Liver (tissue), 9 donors: ENCODE measurements around the gene SPAG9. TPM values are rescaled to one million over a fixed set of nuclear protein-coding genes. Genes with fewer than 3 reads are reported as not detected.

Experiments used
- DNase-seq: peaks from one replicate; pipeline ENCODE4 v3.0.0-alpha.2; 2017; ENCODE audit warnings: low spot score
- H3K27ac ChIP-seq, 2 donors: one replicate each; pipeline ENCODE4 v1.7.0; 2013; ENCODE audit warnings: inconsistent platforms in 2 of 2, low read length in 2 of 2, control low read depth in 1 of 2, low read depth in 1 of 2, mild to moderate bottlenecking in 1 of 2
- H3K27me3 ChIP-seq, 4 donors: one replicate each; pipeline versions ENCODE4 v1.6.1 to v1.7.0; 2013; ENCODE audit warnings: low read length in 3 of 4, inconsistent platforms in 1 of 4, mild to moderate bottlenecking in 1 of 4, moderate library complexity in 1 of 4; ENCODE audit not compliant: control insufficient read depth in 4 of 4, insufficient read depth in 4 of 4
- H3K36me3 ChIP-seq, 4 donors: one replicate each; pipeline versions ENCODE4 v1.6.1 to v1.7.0; 2013; ENCODE audit warnings: low read length in 3 of 4, mild to moderate bottlenecking in 3 of 4, low read depth in 1 of 4, moderate library complexity in 1 of 4; ENCODE audit not compliant: control insufficient read depth in 4 of 4, insufficient read depth in 3 of 4
- H3K4me1 ChIP-seq, 4 donors: one replicate each; pipeline versions ENCODE4 v1.6.1 to v1.7.0; 2013; ENCODE audit warnings: low read length in 3 of 4, mild to moderate bottlenecking in 3 of 4, moderate library complexity in 1 of 4; ENCODE audit not compliant: control insufficient read depth in 4 of 4, insufficient read depth in 4 of 4
- H3K4me3 ChIP-seq, 3 donors: one replicate each; pipeline versions ENCODE4 v1.6.1 to v1.7.0; 2013; ENCODE audit warnings: low read length in 3 of 3, control low read depth in 1 of 3, low read depth in 1 of 3, mild to moderate bottlenecking in 1 of 3
- H3K9ac ChIP-seq, 2 donors: one replicate each; pipeline ENCODE4 v1.7.0; 2013; ENCODE audit warnings: low read length in 2 of 2, mild to moderate bottlenecking in 2 of 2, moderate library complexity in 2 of 2, control low read depth in 1 of 2, low read depth in 1 of 2
- H3K9me3 ChIP-seq, 4 donors: one replicate each; pipeline versions ENCODE4 v1.6.1 to v1.7.0; 2013; ENCODE audit warnings: low read length in 3 of 4; ENCODE audit not compliant: control insufficient read depth in 4 of 4
- ATF3 ChIP-seq: IDR thresholded peaks from 2 replicates; pipeline ENCODE4 v1.6.1; 2016; ENCODE audit warnings: antibody characterized with exemption
- CTCF ChIP-seq: fragments of 150-350 bp; IDR thresholded peaks from 2 replicates; pipeline ENCODE4 v1.5.1; 2017; ENCODE audit warnings: improper control_type of control experiment, low read depth, low read length; ENCODE audit not compliant: missing input control
- EGR1 ChIP-seq, 2 donors: IDR thresholded peaks; 2 replicates each; pipeline ENCODE4 v1.6.1; 2016 to 2018; ENCODE audit warnings: antibody characterized with exemption in 2 of 2, low read depth in 2 of 2
- GABPA ChIP-seq, 2 donors: IDR thresholded peaks in 1 of 2; conservative IDR thresholded peaks in 1 of 2; 2 replicates each; pipeline ENCODE4 v1.6.1; 2016; ENCODE audit warnings: antibody characterized with exemption in 2 of 2, mild to moderate bottlenecking in 1 of 2, moderate library complexity in 1 of 2
- HNF4A ChIP-seq, 2 donors: conservative IDR thresholded peaks; 2 replicates each; pipeline ENCODE4 v1.6.1; 2016; ENCODE audit warnings: antibody characterized with exemption in 2 of 2, mild to moderate bottlenecking in 2 of 2
- HNF4G ChIP-seq: IDR thresholded peaks from 2 replicates; pipeline ENCODE4 v1.6.1; 2016; ENCODE audit warnings: antibody characterized with exemption
- JUND ChIP-seq, 2 donors: IDR thresholded peaks; 2 replicates each; pipeline ENCODE4 v1.6.1; 2016; ENCODE audit warnings: antibody characterized with exemption in 2 of 2
- MAX ChIP-seq: IDR thresholded peaks from 2 replicates; pipeline ENCODE4 v1.6.1; 2016; ENCODE audit warnings: antibody characterized with exemption
- RAD21 ChIP-seq, 2 donors: IDR thresholded peaks; 2 replicates each; pipeline ENCODE4 v1.6.1; 2016; ENCODE audit warnings: antibody characterized with exemption in 2 of 2, mild to moderate bottlenecking in 2 of 2
- RXRA ChIP-seq, 2 donors: IDR thresholded peaks; 2 replicates each; pipeline ENCODE4 v1.6.1; 2017 to 2018; ENCODE audit warnings: antibody characterized with exemption in 2 of 2, mild to moderate bottlenecking in 1 of 2
- TAF1 ChIP-seq: conservative IDR thresholded peaks from 2 replicates; pipeline ENCODE4 v1.6.1; 2016; ENCODE audit warnings: antibody characterized with exemption, mild to moderate bottlenecking
- YY1 ChIP-seq: IDR thresholded peaks from 2 replicates; pipeline ENCODE4 v1.6.1; 2016; ENCODE audit warnings: antibody characterized with exemption, mild to moderate bottlenecking
- ZBTB33 ChIP-seq: IDR thresholded peaks from 2 replicates; pipeline ENCODE4 v1.6.1; 2016; ENCODE audit warnings: antibody characterized with exemption
- WGBS: extraction: QIAGEN DNeasy Blood & Tissue Kit; methylation state at CpG from one replicate; pipeline ENCODE4 v1.1.7; 2013; 5-methylcytosine and 5-hydroxymethylcytosine counted together
- polyA plus RNA-seq, 2 donors: library from polyadenylated mRNA; stranded (reverse) in 1 of 2; unstranded in 1 of 2; fragments of 200-250 nt in 1 of 2; fragments of >200 nt in 1 of 2; fragmentation: Nextera tagmentation in 1 of 2; extraction: Ambion mirVana in 1 of 2; gene quantifications; one replicate each; pipeline versions ENCODE4 v1.2.1 to v1.2.3, GENCODE V29; 2013 to 2015
- total RNA-seq, 2 donors: library from RNA; depleted of rRNA; stranded (reverse); fragments of >200 nt; gene quantifications; one replicate each; pipeline ENCODE4 v1.2.3, GENCODE V29; 2014
- donor health status: healthy.
- donor health status: healthy.
- donor health status: healthy.
- donor health status: healthy.
- donor health status: healthy.

The SPAG9 gene
- total and polyA plus RNA-seq, 4 donors: 12.0 to 94.0 (median 18.4) TPM

- Histone ChIP-seq H3K4me3 (peak overlapping the region; percentile 15 to 54 (median 35)), H3K27me3 (no peaks in the 10 kb centered on the region), H3K4me1 (peaks cover 0 to 18% (median 10%) of the 10 kb centered on the region in 4 donors), H3K9me3 (no peaks in the 10 kb centered on the region), H3K9ac (peak overlapping the region; percentile 85 to 99), H3K27ac (peak overlapping the region; percentile 92 to 94), H3K36me3 (peaks cover 0 to 8% (median 4%) of the 10 kb centered on the region in 4 donors)
- no peak for DNase-seq
- no peak for TF ChIP-seq EGR1 (IDR thresholded peaks at IDR 0.05; ENCODE audit: low read depth in 2 of 2)
- TF ChIP-seq RAD21 (IDR thresholded peaks at IDR 0.05): no peak
- TF ChIP-seq ZBTB33: no peak
- no peak for TF ChIP-seq HNF4A (conservative IDR thresholded peaks at IDR 0.05)
- no peak for TF ChIP-seq JUND (IDR thresholded peaks at IDR 0.05)
- TF ChIP-seq HNF4G: no peak
- TF ChIP-seq CTCF: no peak
- no peak for TF ChIP-seq MAX
- TF ChIP-seq GABPA (IDR thresholded peaks at IDR 0.05 in 1 of 2, conservative IDR thresholded peaks at IDR 0.05 in 1 of 2): no peak
- TF ChIP-seq ATF3: no peak
- WGBS: 16% methylated on average over 8 of the region's 8 CpGs
Measured at GRCh38 chr17:51152766-51153209, 32.1 kb upstream of the SPAG9 start.

- TF ChIP-seq MAX (no peak), ZBTB33 (no peak), CTCF (no peak), HNF4G (no peak), RAD21 (IDR thresholded peaks at IDR 0.05) (no peak), YY1 (no peak), TAF1 (no peak), RXRA (IDR thresholded peaks at IDR 0.05) (no peak)
- Histone ChIP-seq H3K36me3 (no peaks in the 10 kb centered on the region), H3K9ac (no peak overlapping the region), H3K27ac (no peak overlapping the region), H3K9me3 (no peaks in the 10 kb centered on the region), H3K4me1 (peaks cover 0 to 25% (median 12%) of the 10 kb centered on the region in 4 donors), H3K27me3 (no peaks in the 10 kb centered on the region), H3K4me3 (no peak overlapping the region)
- no peak for DNase-seq
- 88% methylated on average over 5 of the region's 5 CpGs for whole genome bisulfite sequencing
Measured at GRCh38 chr17:51150932-51151331, 30.3 kb upstream of the SPAG9 start.
